ENCODE data around the gene SLC9A1. TPM values are rescaled to one million over a fixed set of nuclear protein-coding genes. Genes with fewer than 3 reads are reported as not detected.
A peak's percentile ranks its signal among the peaks of the same experiment; 100 is the strongest.

The SLC9A1 gene
- total RNA-seq, 1 donor from 2014 or later: 17.3 TPM

DNA sequence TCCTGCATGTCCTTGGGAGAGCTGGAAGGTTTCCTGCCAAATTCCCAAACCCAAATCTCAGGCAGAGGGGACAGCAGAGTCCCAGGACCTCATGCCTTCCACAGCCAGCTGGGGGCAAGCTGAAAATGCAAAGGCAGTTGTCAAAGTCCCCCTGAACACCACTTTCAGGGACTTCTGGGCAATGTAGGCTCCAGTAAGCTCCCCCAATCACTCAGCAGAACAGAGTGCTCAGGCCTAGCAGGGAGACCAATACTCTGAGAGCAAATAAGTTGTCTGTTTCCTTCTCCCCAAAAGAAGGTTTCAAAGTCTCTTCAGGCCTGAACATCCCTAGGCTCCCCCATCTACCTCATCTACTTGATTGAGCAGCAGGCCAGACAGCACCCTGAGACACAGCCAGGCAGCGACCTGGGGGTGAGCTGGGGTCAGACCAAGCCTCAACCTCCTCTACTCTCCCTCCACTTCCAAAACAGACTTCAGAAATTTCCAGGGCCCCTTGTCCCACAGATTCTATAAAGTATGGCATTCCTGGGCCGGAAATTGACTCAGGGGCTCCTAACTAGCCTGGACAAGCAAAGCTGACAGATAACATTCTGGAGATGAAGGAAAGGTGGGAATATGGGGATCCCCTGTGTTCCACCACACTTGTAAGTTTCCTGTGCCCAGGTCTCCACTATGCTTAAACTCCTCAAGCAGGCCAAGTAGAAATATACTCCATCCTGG is 1.9 kb downstream of the SLC9A1 start:
- intact Hi-C loops (cut with DNase I): no loop called here
- ATAC-seq: no peak
- no peak for DNase-seq (ENCODE audit: low spot score)

DNA sequence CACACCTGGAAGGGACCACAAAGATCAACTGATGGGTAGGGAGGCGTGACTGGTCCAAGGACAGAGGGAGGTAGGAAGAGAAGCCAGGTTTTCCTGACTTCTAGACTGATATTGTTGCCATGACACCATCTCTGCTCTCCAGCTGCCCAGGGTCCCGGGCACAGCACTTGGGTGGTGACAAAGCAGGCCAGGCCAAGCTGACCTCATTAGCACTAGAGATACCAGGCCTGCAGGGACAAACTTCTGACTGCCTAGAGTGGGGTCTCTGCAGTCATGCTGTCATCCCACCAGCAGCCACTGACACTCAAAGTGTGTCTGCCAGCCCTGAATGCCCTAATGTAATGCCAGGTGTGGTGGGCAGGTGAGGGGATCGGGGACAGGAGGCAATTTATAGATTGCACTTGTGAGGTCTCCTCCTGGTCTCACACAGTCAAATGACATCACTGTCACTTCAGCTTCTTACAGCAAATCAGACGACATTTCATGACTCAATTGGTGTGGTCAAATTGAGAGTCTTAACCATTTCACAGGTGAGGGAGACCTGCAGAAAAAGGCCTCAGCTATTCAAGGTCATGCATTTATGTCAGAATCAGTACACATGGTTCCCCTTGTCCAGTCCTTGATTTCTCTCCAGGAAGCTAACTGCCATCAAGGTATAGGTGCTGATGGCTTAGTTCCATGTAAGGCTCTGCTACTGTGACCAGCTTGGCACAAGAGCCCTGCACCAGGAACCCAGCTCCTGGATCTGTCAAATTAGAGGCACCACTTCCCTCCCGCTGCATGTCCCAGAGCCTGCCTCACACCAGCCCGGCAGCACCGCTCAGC is 2.7 kb downstream of the SLC9A1 start:
- intact Hi-C loops (cut with DNase I): no loop called here
- DNase-seq (ENCODE audit: low spot score) (no peak), ATAC-seq (no peak)

DNA sequence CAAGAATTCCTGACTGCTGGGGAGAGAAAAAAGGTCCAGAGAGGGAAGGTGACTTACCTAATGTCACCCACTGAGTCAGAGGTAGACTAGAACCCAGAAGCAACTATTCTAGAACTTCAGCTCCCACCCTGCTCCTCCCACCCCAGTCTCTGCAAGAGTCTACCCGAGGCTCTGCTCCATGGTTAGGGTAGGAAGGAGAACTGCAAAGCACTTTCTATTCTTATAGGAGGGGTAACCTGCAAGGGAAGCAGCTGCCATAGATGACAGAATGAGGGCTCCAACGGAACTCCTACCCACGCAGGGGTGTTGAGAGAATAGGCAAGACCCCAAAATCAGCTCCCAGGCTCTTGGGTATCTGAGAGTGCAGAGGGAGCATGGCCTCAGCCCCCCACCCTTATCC is 4.3 kb downstream of the SLC9A1 start:
- intact Hi-C loops (cut with DNase I): no loop called here
- ATAC-seq: no peak
- DNase-seq (ENCODE audit: low spot score): no peak

GRCh38 chr1:27150183-27150582 is 4.7 kb downstream of the SLC9A1 start:
- DNase-seq (ENCODE audit: low spot score) (no peak), ATAC-seq (no peak)
- intact Hi-C loops (cut with DNase I): no loop called here

GRCh38 chr1:27149762-27150113 is 5.2 kb downstream of the SLC9A1 start:
- no peak for DNase-seq (ENCODE audit: low spot score)
- intact Hi-C loops (cut with DNase I): no loop called here

GRCh38 chr1:27149084-27149761 is 5.7 kb downstream of the SLC9A1 start:
- no peak for ATAC-seq
- DNase-seq (ENCODE audit: low spot score): no peak
- intact Hi-C loops (cut with DNase I): no loop called here

More at GRCh38 chr1:27149762-27150113, 5.2 kb downstream of the SLC9A1 start:
- no peak for ATAC-seq

DNA sequence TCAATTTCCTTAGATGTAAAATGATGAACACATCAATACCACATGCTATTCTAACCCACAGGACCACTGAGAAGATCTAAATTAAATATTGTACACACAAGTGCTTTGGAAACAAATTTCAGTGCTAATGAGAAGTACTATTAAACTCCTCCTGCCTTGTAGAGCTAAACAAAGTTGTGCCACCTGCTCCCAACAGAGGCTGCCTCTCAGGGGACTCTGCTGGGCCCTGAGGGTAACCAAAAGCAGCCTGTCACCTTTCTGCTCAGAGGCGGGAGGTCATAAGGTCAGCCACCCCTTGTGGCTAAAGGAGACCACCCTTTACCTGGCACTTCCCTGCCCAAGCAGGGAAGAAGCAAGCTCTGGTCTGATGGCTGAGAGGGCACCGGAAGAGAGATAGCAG is 6.3 kb downstream of the SLC9A1 start:
- intact Hi-C loops (cut with DNase I): no loop called here
- ATAC-seq (no peak), DNase-seq (ENCODE audit: low spot score) (no peak)

DNA sequence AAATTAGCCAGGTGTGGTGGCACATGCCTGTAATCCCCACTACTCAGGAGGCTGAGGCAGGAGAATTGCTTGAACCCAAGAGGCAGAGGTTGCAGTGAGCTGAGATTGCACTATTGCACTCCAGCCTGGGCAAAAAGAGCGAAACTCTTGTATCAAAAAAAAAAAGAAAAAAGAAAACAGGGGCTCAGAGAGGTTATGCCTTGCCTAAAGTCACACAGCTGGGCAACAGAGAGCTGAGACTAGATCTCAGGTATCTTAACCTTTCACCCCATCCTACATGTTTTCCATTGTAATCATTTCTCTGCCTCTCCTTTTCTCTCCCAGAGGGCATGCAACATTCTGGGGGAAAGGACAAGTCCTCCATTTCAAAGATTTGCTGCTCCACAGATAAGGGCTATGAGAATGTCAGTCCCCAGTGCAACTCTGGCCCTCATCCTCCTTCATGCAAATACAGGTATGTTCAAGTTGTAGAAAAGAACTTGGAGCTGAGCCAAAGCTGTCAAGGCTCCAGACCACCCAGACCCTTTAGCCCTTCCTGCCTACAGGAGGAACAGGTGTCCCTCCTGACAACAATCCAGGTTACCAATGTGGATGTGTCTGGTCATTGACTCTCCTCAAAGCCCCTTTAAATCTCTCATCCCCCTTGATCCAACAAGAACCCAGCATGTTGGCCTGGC is 6.9 kb downstream of the SLC9A1 start:
- DNase-seq (ENCODE audit: low spot score): no peak
- intact Hi-C loops (cut with DNase I): no loop called here
- no peak for ATAC-seq

- intact Hi-C loops (cut with DNase I): no loop called here
- ATAC-seq (peak; percentile 65), DNase-seq (ENCODE audit: low spot score) (no peak)
Observed at GRCh38 chr1:27145934-27146354, 9.0 kb downstream of the SLC9A1 start.

DNA sequence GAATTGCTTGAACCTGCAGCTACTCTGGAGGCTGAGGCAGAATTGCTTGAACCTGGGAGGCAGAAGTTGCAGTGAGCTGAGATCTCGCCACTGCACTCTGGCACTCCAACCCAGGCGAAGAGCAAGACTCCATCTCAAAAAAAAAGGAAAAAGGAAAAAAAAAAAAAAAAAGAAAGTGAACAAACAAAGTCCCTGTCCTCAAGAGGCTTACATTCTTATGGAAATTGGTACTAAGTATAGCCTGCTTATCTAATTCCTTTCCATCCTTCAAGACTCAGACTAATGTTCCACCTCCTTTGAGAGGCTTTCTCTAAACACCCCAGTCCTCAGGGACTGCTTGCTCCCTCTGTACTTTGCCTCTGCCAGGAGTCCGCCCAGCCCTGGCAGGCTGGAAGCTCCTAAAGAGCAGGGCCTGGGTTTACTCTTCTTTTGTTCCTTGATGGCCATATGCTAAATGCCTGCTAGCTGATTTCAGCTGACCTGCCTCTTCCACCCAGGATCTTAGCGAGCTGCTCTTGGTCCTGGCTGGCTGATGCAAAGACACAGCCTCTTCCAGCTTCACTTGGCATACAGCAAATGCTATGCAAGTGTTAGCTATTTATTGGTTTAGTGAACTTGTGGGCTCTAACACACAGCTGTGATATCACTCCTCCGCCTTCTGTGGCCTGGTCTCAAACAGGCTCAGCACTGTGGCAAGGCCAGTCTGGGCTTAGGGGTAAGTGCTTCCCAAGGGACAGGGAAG is 9.8 kb downstream of the SLC9A1 start:
- DNase-seq (ENCODE audit: low spot score): no peak
- ATAC-seq: peak; percentile 73
- intact Hi-C loops (cut with DNase I): no loop called here

DNA sequence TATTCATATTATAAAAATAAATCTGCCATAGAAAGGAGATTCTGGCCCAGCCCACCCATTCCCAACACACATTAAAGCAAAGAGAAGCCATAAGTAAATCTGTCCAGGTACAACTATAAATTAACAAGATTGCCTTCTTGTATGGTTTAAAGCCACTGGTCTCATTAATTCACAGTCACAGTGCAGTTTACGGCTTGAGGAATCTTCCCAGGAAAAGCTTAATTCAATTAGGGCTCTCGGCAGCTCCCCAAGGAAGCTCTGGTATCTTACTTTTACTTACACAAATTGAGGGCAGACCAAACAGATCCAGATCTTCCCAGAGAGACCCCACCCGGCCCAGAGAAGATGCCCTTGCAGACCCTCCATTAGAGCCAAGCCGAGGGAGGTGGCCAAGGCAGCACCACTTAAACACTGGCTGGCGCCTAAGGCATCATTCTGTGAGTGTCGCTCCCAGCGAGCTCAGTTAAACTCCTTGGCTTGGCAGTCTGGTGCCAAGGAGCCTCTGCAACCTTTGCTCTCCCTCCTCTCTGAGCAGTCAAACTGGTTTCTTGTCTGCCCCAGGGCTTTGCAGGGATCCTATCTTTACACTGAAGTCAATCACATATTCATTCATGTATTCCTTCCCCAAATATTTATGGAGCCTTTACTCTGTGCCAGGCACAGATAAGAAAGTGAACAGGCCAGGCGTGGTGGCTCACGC is 10.7 kb downstream of the SLC9A1 start:
- ATAC-seq (no peak), DNase-seq (ENCODE audit: low spot score) (no peak)
- intact Hi-C loops (cut with DNase I): no loop called here

DNA sequence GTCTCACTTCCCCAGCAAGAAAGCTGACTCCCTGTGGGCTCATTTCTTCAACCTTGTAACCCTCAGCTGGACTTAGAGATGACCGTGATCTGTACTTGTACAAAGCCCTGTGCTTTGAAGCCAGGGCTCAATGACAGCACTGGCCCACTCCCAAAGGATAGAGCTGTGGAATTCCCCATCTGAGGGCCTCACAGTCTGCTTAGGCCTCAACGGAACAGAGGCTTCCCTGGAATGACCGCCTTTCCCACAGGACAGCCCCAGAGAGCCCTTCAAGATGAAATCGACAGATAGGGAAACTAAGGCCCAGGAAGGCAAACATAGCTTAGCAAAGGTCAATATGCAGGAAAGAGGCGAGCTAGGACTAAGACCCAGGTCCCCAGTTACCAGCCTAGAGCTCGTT is 11.5 kb downstream of the SLC9A1 start:
- DNase-seq (ENCODE audit: low spot score) (no peak), ATAC-seq (no peak)
- intact Hi-C loops (cut with DNase I): no loop called here

GRCh38 chr1:27142464-27142863 is 12.5 kb downstream of the SLC9A1 start:
- DNase-seq (ENCODE audit: low spot score): no peak
- ATAC-seq: no peak
- intact Hi-C loops (cut with DNase I): no loop called here

DNA sequence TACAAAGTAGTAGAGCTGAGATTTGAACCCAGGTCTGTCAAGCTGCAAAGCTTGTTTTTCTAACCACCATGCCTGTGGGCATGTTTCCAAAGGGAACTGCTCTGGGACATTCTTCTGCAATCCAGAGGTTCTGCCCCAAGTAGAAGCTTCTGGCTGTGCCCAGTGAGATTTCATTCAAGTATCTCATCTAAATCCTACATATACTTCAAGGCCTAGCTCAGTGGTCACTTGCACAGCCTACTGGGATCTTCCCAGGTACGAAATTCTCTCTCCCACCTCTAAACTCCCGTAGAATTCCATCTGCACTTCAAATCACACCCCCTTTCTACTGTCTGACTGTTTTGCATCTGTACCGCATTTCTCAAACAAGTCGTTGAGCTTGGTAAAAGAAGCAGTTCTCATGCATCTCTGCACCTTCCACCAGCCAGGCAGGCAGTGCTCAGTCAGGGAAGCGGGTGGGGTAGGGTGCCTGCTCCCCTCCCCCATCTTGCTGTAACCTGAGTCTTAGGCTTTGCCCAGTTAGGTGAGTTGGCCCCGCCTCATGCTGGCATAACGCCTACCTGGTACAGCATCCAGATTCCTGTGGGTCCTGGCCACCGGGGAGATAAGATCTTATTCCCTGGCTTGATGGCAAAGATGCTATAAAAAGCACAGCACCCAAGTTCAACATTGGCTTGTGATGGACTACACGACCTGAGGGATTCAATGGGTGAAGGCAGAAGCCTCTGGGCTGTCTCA is 13.5 kb downstream of the SLC9A1 start:
- no peak for DNase-seq (ENCODE audit: low spot score)
- intact Hi-C loops (cut with DNase I): no loop called here
- ATAC-seq: no peak

DNA sequence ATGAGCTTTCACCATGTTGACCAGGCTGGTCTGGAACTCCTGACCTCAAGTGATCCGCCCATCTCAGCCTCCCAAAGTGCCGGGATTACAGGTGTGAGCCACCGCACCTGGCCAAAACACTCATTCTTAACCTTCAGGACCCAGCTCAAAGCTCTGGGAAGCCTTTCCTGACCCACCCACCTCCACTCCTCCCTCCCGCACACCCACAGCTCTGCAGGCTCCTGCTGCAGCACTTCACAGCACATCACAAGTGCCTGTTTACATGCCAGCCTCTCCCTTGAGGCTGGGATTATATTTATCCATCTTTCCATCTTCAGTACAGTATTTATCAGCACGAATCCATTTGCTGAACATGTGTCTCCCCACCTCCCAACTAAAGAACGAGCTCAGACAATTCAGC is 14.9 kb downstream of the SLC9A1 start:
- DNase-seq (ENCODE audit: low spot score) (no peak), ATAC-seq (no peak)
- intact Hi-C loops (cut with DNase I): no loop called here

DNA sequence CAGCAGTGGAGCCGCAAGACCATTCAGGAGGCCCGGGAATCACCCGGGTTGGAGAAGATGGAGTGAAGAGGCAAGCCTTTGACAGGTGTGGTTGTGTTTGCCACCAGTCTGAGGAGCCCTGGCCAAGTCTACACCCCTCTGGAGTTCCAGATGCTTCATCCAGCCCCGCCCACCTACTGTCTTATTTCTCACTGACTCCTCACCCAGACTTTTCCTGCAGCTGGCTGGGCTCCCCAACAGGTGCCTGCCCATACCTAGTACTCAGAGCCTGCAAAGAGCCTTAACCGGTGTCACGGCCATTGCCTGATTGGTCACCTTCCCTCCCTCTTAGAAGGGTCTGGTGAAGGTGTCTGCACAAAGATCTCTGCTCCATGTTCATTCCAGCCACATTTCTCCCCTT is 16.0 kb downstream of the SLC9A1 start:
- intact Hi-C loops (cut with DNase I): no loop called here
- DNase-seq (ENCODE audit: low spot score): no peak

DNA sequence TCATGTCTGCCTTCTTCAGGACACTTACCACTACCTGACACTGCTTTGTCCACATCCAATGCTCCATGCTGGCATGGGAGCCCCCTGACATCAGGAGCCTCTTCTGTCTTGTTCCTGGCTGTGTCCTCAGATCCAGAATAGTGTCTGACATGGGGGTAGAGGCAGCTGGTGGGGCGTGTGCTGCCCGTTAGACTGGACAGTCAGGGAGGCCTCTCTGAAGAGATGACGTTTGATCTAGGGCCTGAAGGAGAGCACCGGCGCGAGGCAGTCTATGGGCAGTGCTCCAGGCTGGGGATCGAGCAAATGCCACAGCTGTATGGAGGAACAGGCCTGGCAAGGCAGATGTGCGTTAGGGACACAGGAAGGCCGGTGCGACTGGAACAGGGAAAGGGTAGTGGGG is 16.6 kb downstream of the SLC9A1 start:
- ATAC-seq (no peak), DNase-seq (ENCODE audit: low spot score) (no peak)
- intact Hi-C loops (cut with DNase I): no loop called here

More for the DNA sequence above, 16.0 kb downstream of the SLC9A1 start:
- no peak for ATAC-seq
